Fibroblast of villous mesenchyme (primary cell): ENCODE results near the gene NAPB. TPM values are rescaled to one million over a fixed set of nuclear protein-coding genes. Genes with fewer than 3 reads are reported as not detected.

Experiments used
- DNase-seq: peaks from one replicate; pipeline ENCODE4 v3.0.0-alpha.2; 2010; ENCODE audit warnings: low read depth
- H3K4me3 ChIP-seq: 2 replicates; pipeline ENCODE4 v1.5.1; 2011; ENCODE audit warnings: low read depth, mild to moderate bottlenecking, low read length
- CTCF ChIP-seq: IDR thresholded peaks from 2 replicates; pipeline ENCODE4 v1.5.1; 2012; ENCODE audit warnings: low read depth, mild to moderate bottlenecking, low read length; ENCODE audit not compliant: insufficient read depth
- total RNA-seq: library from RNA; depleted of rRNA; stranded (reverse); fragments of >200 nt; gene quantifications from 2 replicates; pipeline ENCODE4 v1.2.3, GENCODE V29; 2012

The NAPB gene
- total RNA-seq, 1 donor, result 9.5 TPM

- no peak overlapping the region for H3K4me3 ChIP-seq
- no peak for DNase-seq
- TF ChIP-seq CTCF, result no peak
Observed at GRCh38 chr20:23414526-23415188, 6.6 kb downstream of the NAPB start.

GRCh38 chr20:23413862-23414422, 7.3 kb downstream of the NAPB start:
- TF ChIP-seq CTCF, result no peak
- H3K4me3 ChIP-seq, result no peak overlapping the region
- DNase-seq, result no peak

- DNase-seq, result peak; percentile 64
- H3K4me3 ChIP-seq, result no peak overlapping the region
- no peak for TF ChIP-seq CTCF
Observed at GRCh38 chr20:23412026-23412425, 9.3 kb downstream of the NAPB start.

- TF ChIP-seq CTCF, result no peak
- no peak overlapping the region for H3K4me3 ChIP-seq
- DNase-seq, result no peak
Observed at GRCh38 chr20:23410916-23411695, 10.2 kb downstream of the NAPB start.

- DNase-seq, result no peak
- no peak for TF ChIP-seq CTCF
Observed at GRCh38 chr20:23409800-23410199, 11.5 kb downstream of the NAPB start.

GRCh38 chr20:23408957-23409356, 12.3 kb downstream of the NAPB start:
- no peak for DNase-seq
- H3K4me3 ChIP-seq, result no peak overlapping the region
- no peak for TF ChIP-seq CTCF

More at GRCh38 chr20:23409800-23410199, 11.5 kb downstream of the NAPB start:
- H3K4me3 ChIP-seq, result no peak overlapping the region
